Left lung (tissue), 10 donors: ENCODE results near the gene KLHL17. TPM values are rescaled to one million over a fixed set of nuclear protein-coding genes. Genes with fewer than 3 reads are reported as not detected.

Experiments used
- ATAC-seq: fragments of 200-7000 bp; cut with Tn5 transposase; one replicate; pipeline ENCODE4 v1.9.1; 2020; ENCODE audit warnings: moderate library complexity
- DNase-seq, 4 donors: peaks; one replicate each; pipeline ENCODE4 v3.0.0-alpha.2; 2013 to 2020
- H3K27ac ChIP-seq, 2 donors: fragments of 200-600 bp; sonication (generic) in 1 of 2; one replicate each; pipeline versions ENCODE4 v1.5.0 to v1.8.0; 2020 to 2021
- H3K27me3 ChIP-seq, 2 donors: fragments of 200-600 bp; sonication (generic) in 1 of 2; one replicate each; pipeline versions ENCODE4 v1.5.0 to v1.8.0; 2020 to 2021
- H3K36me3 ChIP-seq, 2 donors: fragments of 200-600 bp; sonication (generic) in 1 of 2; one replicate each; pipeline versions ENCODE4 v1.5.0 to v1.8.0; 2020 to 2021
- H3K4me1 ChIP-seq, 2 donors: fragments of 200-600 bp; one replicate each; pipeline ENCODE4 v1.8.0; 2021
- H3K4me3 ChIP-seq, 2 donors: fragments of 200-600 bp; sonication (generic) in 1 of 2; one replicate each; pipeline versions ENCODE4 v1.5.0 to v1.8.0; 2020 to 2021; ENCODE audit warnings: mild to moderate bottlenecking in 1 of 2
- H3K9me3 ChIP-seq, 2 donors: fragments of 200-600 bp; sonication (generic) in 1 of 2; one replicate each; pipeline versions ENCODE4 v1.5.0 to v1.8.0; 2020 to 2021
- CTCF ChIP-seq, 2 donors: fragments of 200-600 bp; sonication (generic) in 1 of 2; IDR thresholded peaks; one replicate each; pipeline versions ENCODE4 v1.5.0 to v1.8.0; 2021; ENCODE audit warnings: antibody characterized with exemption in 2 of 2
- intact Hi-C, 2 donors: fragments of 100-400 bp; cut with DNase I; formaldehyde crosslinking; loops; one replicate each; pipeline versions ENCODE4 v1.11.2 to v1.14.2; 2022
- polyA plus RNA-seq, 6 donors: library from polyadenylated mRNA; unstranded; fragments of 120-200 nt; gene quantifications; one replicate each; pipeline ENCODE4 v1.2.1, GENCODE V29; 2013; ENCODE audit not compliant: insufficient read length in 6 of 6
- total RNA-seq, 2 donors: library from RNA; stranded (reverse); fragmentation: NEBNext Ultra II Directional; extraction: Animal tissue kit (Norgen Biotek cat#: 25700); gene quantifications; one replicate each; pipeline ENCODE4 v1.2.1, GENCODE V29; 2021
- donor health status: DM: no; HTN: yes; CAD: no.
- donor health status: DM: no; HTN: no; CAD: no.

The KLHL17 gene
- total and polyA plus RNA-seq, 8 donors, result 8.3 to 17.9 (median 11.9) TPM

GRCh38 chr1:913491-914130 lies 46.8 kb upstream of the KLHL17 start:
- Histone ChIP-seq H3K27me3 (peaks cover 10 to 91% of the 10 kb centered on the region in 2 donors), H3K36me3 (no peaks in the 10 kb centered on the region), H3K4me3 (no peak overlapping the region), H3K9me3 (no peaks in the 10 kb centered on the region), H3K4me1 (no peaks in the 10 kb centered on the region), H3K27ac (no peak overlapping the region)
- intact Hi-C loops, result no loop called here
- TF ChIP-seq CTCF (IDR thresholded peaks at IDR 0.05), result no peak
- DNase-seq (peak in 2 of 4 donors; percentile 33 to 65), ATAC-seq (no peak)

- TF ChIP-seq CTCF (IDR thresholded peaks at IDR 0.05), result no peak
- Histone ChIP-seq H3K9me3 (no peaks in the 10 kb centered on the region), H3K4me1 (no peaks in the 10 kb centered on the region), H3K27me3 (peaks cover 10 to 98% of the 10 kb centered on the region in 2 donors), H3K4me3 (no peak overlapping the region), H3K36me3 (no peaks in the 10 kb centered on the region), H3K27ac (no peak overlapping the region)
- intact Hi-C loops, result no loop called here
- DNase-seq, result peak in 2 of 4 donors; percentile 29 to 66
- ATAC-seq, result no peak
These were observed 46.1 kb upstream of the KLHL17 start for GRCh38 chr1:914131-914890.

- H3K27ac ChIP-seq, result no peak overlapping the region
- ATAC-seq, result no peak
- intact Hi-C loops, result no loop called here
- no peak overlapping the region for H3K4me3 ChIP-seq
- no peak for TF ChIP-seq CTCF (IDR thresholded peaks at IDR 0.05)
- H3K36me3 ChIP-seq, result no peaks in the 10 kb centered on the region
- H3K27me3 ChIP-seq, result peaks cover 10 to 100% of the 10 kb centered on the region in 2 donors
- peak in 1 of 4 donors; percentile 54 for DNase-seq
- no peaks in the 10 kb centered on the region for H3K4me1 ChIP-seq
- no peaks in the 10 kb centered on the region for H3K9me3 ChIP-seq
These were observed 45.5 kb upstream of the KLHL17 start for GRCh38 chr1:914891-915280.

- ATAC-seq (no peak), DNase-seq (peak in 2 of 4 donors; percentile 29 to 70)
These were observed 44.9 kb upstream of the KLHL17 start for GRCh38 chr1:915295-916172.

More at GRCh38 chr1:915295-916172, 44.9 kb upstream of the KLHL17 start:
- intact Hi-C loops, result no loop called here
- Histone ChIP-seq H3K27me3 (peaks cover 4 to 100% of the 10 kb centered on the region in 2 donors), H3K36me3 (no peaks in the 10 kb centered on the region), H3K4me3 (no peak overlapping the region), H3K27ac (no peak overlapping the region), H3K9me3 (no peaks in the 10 kb centered on the region), H3K4me1 (peaks cover 3 to 6% of the 10 kb centered on the region in 2 donors)
- TF ChIP-seq CTCF (IDR thresholded peaks at IDR 0.05), result no peak
